ENCODE results near the gene FBLN7. TPM values are rescaled to one million over a fixed set of nuclear protein-coding genes. Genes with fewer than 3 reads are reported as not detected.

The FBLN7 gene
- total and polyA plus RNA-seq, 2 experiments from 2014 or later = 0.11 to 1.6 TPM

- 37 to 42% methylated on average over 24 to 30 of the region's 30 CpGs for WGBS, 2 experiments (ENCODE audit: low coverage in 1 of 2, low lambda C conversion rate in 2 of 2, missing lambda C conversion rate in 2 of 2)
- H3K27ac ChIP-seq = no peak overlapping the region
- no peak for DNase-seq
These were observed 2.1 kb downstream of the FBLN7 start for GRCh38 chr2:112140205-112140802.

GRCh38 chr2:112140899-112141625 lies 2.9 kb downstream of the FBLN7 start:
- H3F3A ChIP-seq (ENCODE audit: insufficient read depth) = 0 out of 2 replicates have a peak, but pooled peaks cover 7% of the 10 kb centered on the region
- no peaks in the 10 kb centered on the region for H3K79me2 ChIP-seq (ENCODE audit: insufficient read depth)
- H3K4me2 ChIP-seq (ENCODE audit: unreplicated experiment) = no peak overlapping the region
- no peak overlapping the region for H3K4me3 ChIP-seq
- no peaks in the 10 kb centered on the region for H3K9me3 ChIP-seq (ENCODE audit: low read depth)
- in situ Hi-C loops (cut with MboI) = no loop called here
- no peaks in the 10 kb centered on the region for H4K20me1 ChIP-seq (ENCODE audit: insufficient read depth)
- no peak for TF ChIP-seq EZH2 (IDR thresholded peaks at IDR 0.05; ENCODE audit: insufficient read depth, poor library complexity, severe bottlenecking)
- TF ChIP-seq EZH2phosphoT487 (IDR thresholded peaks at IDR 0.05; ENCODE audit: insufficient read depth, low read depth) = no peak
- no peaks in the 10 kb centered on the region for H3K27me3 ChIP-seq (replicated peaks; ENCODE audit: insufficient read depth)
- H3K27ac ChIP-seq = no peak overlapping the region
- no peak overlapping the region for H3K9ac ChIP-seq
- no peak for DNase-seq
- H3K36me3 ChIP-seq (ENCODE audit: low read depth) = no peaks in the 10 kb centered on the region
- H2AFZ ChIP-seq = no peak overlapping the region
- H3K9me2 ChIP-seq (ENCODE audit: insufficient read depth) = no peaks in the 10 kb centered on the region
- H3K4me1 ChIP-seq (ENCODE audit: insufficient read depth) = peaks cover 17% of the 10 kb centered on the region; the same call in 1 of the 2 replicates
- 89 to 94% methylated on average over 20 of the region's 20 CpGs for WGBS, 2 experiments (ENCODE audit: low coverage in 1 of 2, low lambda C conversion rate in 2 of 2, missing lambda C conversion rate in 2 of 2)

More at GRCh38 chr2:112140205-112140802, 2.1 kb downstream of the FBLN7 start:
- no peak overlapping the region for H3K4me3 ChIP-seq
- H3K9me3 ChIP-seq (ENCODE audit: low read depth) = no peaks in the 10 kb centered on the region
- no peaks in the 10 kb centered on the region for H3K27me3 ChIP-seq (replicated peaks; ENCODE audit: insufficient read depth)
- H2AFZ ChIP-seq = 0 out of 2 replicates have a peak overlapping the region, but pooled peaks have one; percentile 29
- in situ Hi-C loops (cut with MboI) = no loop called here
- no peak overlapping the region for H3K9ac ChIP-seq
- no peaks in the 10 kb centered on the region for H3K9me2 ChIP-seq (ENCODE audit: insufficient read depth)
- H3K36me3 ChIP-seq (ENCODE audit: low read depth) = no peaks in the 10 kb centered on the region
- no peaks in the 10 kb centered on the region for H3K79me2 ChIP-seq (ENCODE audit: insufficient read depth)
- H3F3A ChIP-seq (ENCODE audit: insufficient read depth) = 0 out of 2 replicates have a peak, but pooled peaks cover 7% of the 10 kb centered on the region
- no peaks in the 10 kb centered on the region for H4K20me1 ChIP-seq (ENCODE audit: insufficient read depth)
- no peak overlapping the region for H3K4me2 ChIP-seq (ENCODE audit: unreplicated experiment)
- peaks cover 15% of the 10 kb centered on the region; the same call in 1 of the 2 replicates for H3K4me1 ChIP-seq (ENCODE audit: insufficient read depth)
- TF ChIP-seq EZH2phosphoT487 (IDR thresholded peaks at IDR 0.05; ENCODE audit: insufficient read depth, low read depth) = no peak

GRCh38 chr2:112141626-112142007 lies 3.4 kb downstream of the FBLN7 start:
- H3K9ac ChIP-seq = no peak overlapping the region
- no peak for DNase-seq
- H3K9me3 ChIP-seq (ENCODE audit: low read depth) = no peaks in the 10 kb centered on the region
- no peak overlapping the region for H3K4me3 ChIP-seq
- H3K36me3 ChIP-seq (ENCODE audit: low read depth) = no peaks in the 10 kb centered on the region
- no peaks in the 10 kb centered on the region for H3K9me2 ChIP-seq (ENCODE audit: insufficient read depth)
- no peak for TF ChIP-seq EZH2phosphoT487 (IDR thresholded peaks at IDR 0.05; ENCODE audit: insufficient read depth, low read depth)
- no peak for TF ChIP-seq EZH2 (IDR thresholded peaks at IDR 0.05; ENCODE audit: insufficient read depth, poor library complexity, severe bottlenecking)
- WGBS, 2 experiments (ENCODE audit: low coverage in 1 of 2, low lambda C conversion rate in 2 of 2, missing lambda C conversion rate in 2 of 2) = 97 to 99% methylated on average over 7 of the region's 7 CpGs
- no peaks in the 10 kb centered on the region for H3K27me3 ChIP-seq (replicated peaks; ENCODE audit: insufficient read depth)
- H3K79me2 ChIP-seq (ENCODE audit: insufficient read depth) = no peaks in the 10 kb centered on the region
- no peak overlapping the region for H3K4me2 ChIP-seq (ENCODE audit: unreplicated experiment)
- in situ Hi-C loops (cut with MboI) = no loop called here
- H3K4me1 ChIP-seq (ENCODE audit: insufficient read depth) = peaks cover 17% of the 10 kb centered on the region; the same call in 1 of the 2 replicates
- no peak overlapping the region for H2AFZ ChIP-seq
- peaks cover 10% of the 10 kb centered on the region for H3F3A ChIP-seq (ENCODE audit: insufficient read depth)
- H3K27ac ChIP-seq = no peak overlapping the region
- no peaks in the 10 kb centered on the region for H4K20me1 ChIP-seq (ENCODE audit: insufficient read depth)

GRCh38 chr2:112142525-112143078 lies 4.4 kb downstream of the FBLN7 start:
- no peak overlapping the region for H3K4me3 ChIP-seq
- in situ Hi-C loops (cut with MboI) = no loop called here
- no peaks in the 10 kb centered on the region for H4K20me1 ChIP-seq (ENCODE audit: insufficient read depth)
- peaks cover 20% of the 10 kb centered on the region; the same call in 1 of the 2 replicates for H3K4me1 ChIP-seq (ENCODE audit: insufficient read depth)
- H2AFZ ChIP-seq = no peak overlapping the region
- H3K27ac ChIP-seq = no peak overlapping the region
- H3K36me3 ChIP-seq (ENCODE audit: low read depth) = no peaks in the 10 kb centered on the region
- no peaks in the 10 kb centered on the region for H3K9me2 ChIP-seq (ENCODE audit: insufficient read depth)
- no peaks in the 10 kb centered on the region for H3K79me2 ChIP-seq (ENCODE audit: insufficient read depth)
- H3K9ac ChIP-seq = no peak overlapping the region
- H3K9me3 ChIP-seq (ENCODE audit: low read depth) = no peaks in the 10 kb centered on the region
- TF ChIP-seq EZH2 (IDR thresholded peaks at IDR 0.05; ENCODE audit: insufficient read depth, poor library complexity, severe bottlenecking) = no peak
- no peak for TF ChIP-seq EZH2phosphoT487 (IDR thresholded peaks at IDR 0.05; ENCODE audit: insufficient read depth, low read depth)
- no peak for DNase-seq
- 95 to 96% methylated on average over 8 of the region's 8 CpGs for WGBS, 2 experiments (ENCODE audit: low coverage in 1 of 2, low lambda C conversion rate in 2 of 2, missing lambda C conversion rate in 2 of 2)
- H3K4me2 ChIP-seq (ENCODE audit: unreplicated experiment) = no peak overlapping the region
- H3F3A ChIP-seq (ENCODE audit: insufficient read depth) = peaks cover 16% of the 10 kb centered on the region
- H3K27me3 ChIP-seq (replicated peaks; ENCODE audit: insufficient read depth) = no peaks in the 10 kb centered on the region
